ENCODE data around the gene SLC7A4.

GRCh38 chr22:21055564-21055834, 23.1 kb upstream of the SLC7A4 start:
- TF ChIP-seq, protein P1, sequence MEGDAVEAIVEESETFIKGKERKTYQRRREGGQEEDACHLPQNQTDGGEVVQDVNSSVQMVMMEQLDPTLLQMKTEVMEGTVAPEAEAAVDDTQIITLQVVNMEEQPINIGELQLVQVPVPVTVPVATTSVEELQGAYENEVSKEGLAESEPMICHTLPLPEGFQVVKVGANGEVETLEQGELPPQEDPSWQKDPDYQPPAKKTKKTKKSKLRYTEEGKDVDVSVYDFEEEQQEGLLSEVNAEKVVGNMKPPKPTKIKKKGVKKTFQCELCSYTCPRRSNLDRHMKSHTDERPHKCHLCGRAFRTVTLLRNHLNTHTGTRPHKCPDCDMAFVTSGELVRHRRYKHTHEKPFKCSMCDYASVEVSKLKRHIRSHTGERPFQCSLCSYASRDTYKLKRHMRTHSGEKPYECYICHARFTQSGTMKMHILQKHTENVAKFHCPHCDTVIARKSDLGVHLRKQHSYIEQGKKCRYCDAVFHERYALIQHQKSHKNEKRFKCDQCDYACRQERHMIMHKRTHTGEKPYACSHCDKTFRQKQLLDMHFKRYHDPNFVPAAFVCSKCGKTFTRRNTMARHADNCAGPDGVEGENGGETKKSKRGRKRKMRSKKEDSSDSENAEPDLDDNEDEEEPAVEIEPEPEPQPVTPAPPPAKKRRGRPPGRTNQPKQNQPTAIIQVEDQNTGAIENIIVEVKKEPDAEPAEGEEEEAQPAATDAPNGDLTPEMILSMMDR (IDR thresholded peaks at IDR 0.05; ENCODE audit: borderline replicate concordance, extremely low read depth, low read length, poor library complexity, severe bottlenecking), result no peak
- TF ChIP-seq EZH2 (IDR thresholded peaks at IDR 0.05; ENCODE audit: borderline replicate concordance, low read depth, low read length, severe bottlenecking), result no peak

All from DND-41 (cell line).